Stimulated activated CD8-positive, alpha-beta memory T cell treated with anti-CD3 and anti-CD28 coated beads, Interleukin-15, amount 100 ng/mL, for 4 hours (primary cell): ENCODE results near the gene LTB4R2.
"Not testable (repeated sequence)": the region's sequence is repeated elsewhere in the genome, so short reads cannot be mapped to it uniquely, and the experiment has no call there.

ENCODE experiments used
- DNase-seq, 2 donors: peaks; one replicate each; pipeline ENCODE4 v3.0.0-alpha.2; 2020; ENCODE audit warnings: low read depth in 2 of 2

The LTB4R2 gene

GRCh38 chr14:24317141-24317928 is 7.4 kb downstream of the LTB4R2 start:
- DNase-seq, result no peak

- no peak for DNase-seq
Observed at GRCh38 chr14:24321212-24321975, 11.5 kb downstream of the LTB4R2 start.

- no peak for DNase-seq
Observed at GRCh38 chr14:24322672-24323071, 12.7 kb downstream of the LTB4R2 start.

- DNase-seq, result no peak
Observed at GRCh38 chr14:24323341-24323740, 13.4 kb downstream of the LTB4R2 start.

- no peak for DNase-seq
Observed at GRCh38 chr14:24324024-24324423, 14.1 kb downstream of the LTB4R2 start.

- no peak for DNase-seq
Observed at GRCh38 chr14:24325041-24325530, 15.1 kb downstream of the LTB4R2 start.

- no peak for DNase-seq
Observed at GRCh38 chr14:24325963-24326362, 16.0 kb downstream of the LTB4R2 start.

- DNase-seq, result no peak
Observed at GRCh38 chr14:24327303-24327702, 17.4 kb downstream of the LTB4R2 start.

GRCh38 chr14:24327914-24328313 is 18.0 kb downstream of the LTB4R2 start:
- not testable (repeated sequence) for DNase-seq

GRCh38 chr14:24329073-24329663 is 19.2 kb downstream of the LTB4R2 start:
- no peak for DNase-seq

GRCh38 chr14:24329736-24330135 is 19.8 kb downstream of the LTB4R2 start:
- peak; percentile 56 to 59 for DNase-seq

GRCh38 chr14:24330973-24331674 is 21.2 kb downstream of the LTB4R2 start:
- no peak for DNase-seq

GRCh38 chr14:24331731-24332267 is 21.9 kb downstream of the LTB4R2 start:
- no peak for DNase-seq

- DNase-seq, result peak; percentile 57 to 77
Observed at GRCh38 chr14:24332268-24332993, 22.5 kb downstream of the LTB4R2 start.

- no peak for DNase-seq
Observed at GRCh38 chr14:24334431-24335291, 24.7 kb downstream of the LTB4R2 start, which contains the start of gene ADCY4. ADCY4 (minus strand) TSS chr14:24335071; CDS start chr14:24334652, 419 bp downstream.

- DNase-seq, result no peak
Observed at GRCh38 chr14:24335461-24336171, 25.7 kb downstream of the LTB4R2 start.

GRCh38 chr14:24337144-24337823 is 27.3 kb downstream of the LTB4R2 start:
- no peak for DNase-seq

GRCh38 chr14:24337824-24338175 is 27.9 kb downstream of the LTB4R2 start:
- DNase-seq, result no peak

GRCh38 chr14:24338843-24339242 is 28.9 kb downstream of the LTB4R2 start:
- DNase-seq, result no peak
